ENCODE data around the gene CUX1.

CUX1 gene

DNA sequence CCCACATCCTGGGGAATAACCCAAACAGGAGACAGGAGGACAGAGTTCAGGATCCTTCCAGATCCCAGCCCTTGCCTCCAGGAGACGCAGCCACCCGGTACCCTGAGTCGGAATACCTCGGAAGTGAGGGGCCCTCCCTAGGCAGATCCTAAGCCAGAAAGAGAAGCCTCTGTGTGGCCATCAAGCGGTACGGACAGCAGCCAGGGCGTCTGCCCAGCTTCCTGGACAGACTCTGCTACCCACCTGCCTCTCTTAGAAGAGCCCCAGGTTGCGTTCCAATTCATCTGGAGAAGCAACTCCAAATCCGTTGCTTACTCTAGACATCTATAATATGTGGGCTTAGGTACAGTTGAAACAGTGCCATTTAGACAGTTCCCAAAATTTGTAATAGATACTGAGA is 249.1 kb downstream of the CUX1 start:
- ChIA-PET POLR2A (no interaction called here), CTCF (interaction anchor here (1.3 kb wide), 1 partner anchor 12 kb away, joined by 4 read pairs; no protein-coding TSS in a partner anchor)
- TF ChIP-seq, protein P1, sequence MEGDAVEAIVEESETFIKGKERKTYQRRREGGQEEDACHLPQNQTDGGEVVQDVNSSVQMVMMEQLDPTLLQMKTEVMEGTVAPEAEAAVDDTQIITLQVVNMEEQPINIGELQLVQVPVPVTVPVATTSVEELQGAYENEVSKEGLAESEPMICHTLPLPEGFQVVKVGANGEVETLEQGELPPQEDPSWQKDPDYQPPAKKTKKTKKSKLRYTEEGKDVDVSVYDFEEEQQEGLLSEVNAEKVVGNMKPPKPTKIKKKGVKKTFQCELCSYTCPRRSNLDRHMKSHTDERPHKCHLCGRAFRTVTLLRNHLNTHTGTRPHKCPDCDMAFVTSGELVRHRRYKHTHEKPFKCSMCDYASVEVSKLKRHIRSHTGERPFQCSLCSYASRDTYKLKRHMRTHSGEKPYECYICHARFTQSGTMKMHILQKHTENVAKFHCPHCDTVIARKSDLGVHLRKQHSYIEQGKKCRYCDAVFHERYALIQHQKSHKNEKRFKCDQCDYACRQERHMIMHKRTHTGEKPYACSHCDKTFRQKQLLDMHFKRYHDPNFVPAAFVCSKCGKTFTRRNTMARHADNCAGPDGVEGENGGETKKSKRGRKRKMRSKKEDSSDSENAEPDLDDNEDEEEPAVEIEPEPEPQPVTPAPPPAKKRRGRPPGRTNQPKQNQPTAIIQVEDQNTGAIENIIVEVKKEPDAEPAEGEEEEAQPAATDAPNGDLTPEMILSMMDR (IDR thresholded peaks at IDR 0.05; ENCODE audit: insufficient read depth, low read length, missing control alignments), result no peak
- DNase-seq (ENCODE audit: low read depth, low spot score), result no peak
- no peak overlapping the region for H3K4me3 ChIP-seq (ENCODE audit: low read depth, low read length)

DNA sequence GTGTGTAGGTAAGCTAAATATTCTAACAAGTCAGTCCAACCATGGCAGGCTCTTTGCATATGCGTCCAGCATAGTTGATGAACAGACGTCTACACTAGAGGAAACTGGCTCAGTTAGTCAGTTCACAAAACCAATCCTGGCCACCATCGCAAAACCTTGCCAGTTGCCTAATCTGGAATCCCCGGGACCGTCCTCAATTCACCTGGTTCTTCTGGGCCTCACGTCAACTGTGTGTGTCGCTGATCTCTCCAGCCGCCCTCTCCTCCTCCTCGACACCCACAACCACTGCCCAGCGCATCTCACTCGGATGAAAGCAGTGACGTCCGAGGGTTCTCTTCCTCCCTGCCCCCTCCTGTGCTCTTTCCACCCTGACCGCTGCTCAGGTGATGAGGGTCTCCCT is 251.4 kb downstream of the CUX1 start:
- POLR2A ChIA-PET, result no interaction called here
- CTCF ChIA-PET, result interaction anchor here (1.0 kb wide), 1 partner anchor 11 kb away, joined by 3 read pairs; no protein-coding TSS in a partner anchor
- no peak for DNase-seq (ENCODE audit: low read depth, low spot score)
- TF ChIP-seq, protein P1 (IDR thresholded peaks at IDR 0.05; ENCODE audit: insufficient read depth, low read length, missing control alignments), result no peak
- no peak overlapping the region for H3K4me3 ChIP-seq (ENCODE audit: low read depth, low read length)

DNA sequence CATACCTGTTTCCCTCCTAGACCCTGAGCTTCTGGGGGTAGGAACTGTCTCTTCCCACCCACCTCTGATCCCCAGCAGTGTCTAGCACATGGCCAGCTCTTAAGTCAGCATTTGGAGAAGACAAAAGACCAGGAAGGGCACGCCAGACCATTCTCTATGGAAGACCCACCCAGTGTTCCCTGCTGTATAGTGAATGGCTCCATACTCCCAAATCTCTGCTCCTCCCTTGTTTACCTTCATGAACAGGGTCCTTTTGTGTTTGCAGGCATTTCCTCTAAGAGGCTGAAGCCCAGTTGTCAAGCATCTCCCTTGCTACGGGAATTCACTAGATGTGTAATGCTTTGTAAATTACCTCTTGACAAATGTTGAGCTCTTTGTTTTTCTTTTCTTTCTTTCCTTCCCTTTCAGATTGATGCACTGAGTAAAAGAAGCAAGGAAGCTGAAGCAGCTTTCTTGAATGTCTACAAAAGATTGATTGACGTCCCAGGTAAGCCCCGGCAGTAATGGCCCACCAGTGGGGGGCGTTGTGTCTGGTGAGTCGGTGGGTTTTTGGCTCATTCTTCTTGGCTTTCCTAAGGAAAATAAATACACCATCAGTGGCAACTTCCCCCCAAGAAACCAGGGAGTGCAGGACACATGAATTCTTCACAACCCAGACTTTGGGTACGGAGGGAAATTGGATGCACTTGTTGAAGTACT is 252.7 kb downstream of the CUX1 start:
- CTCF ChIA-PET, result interaction anchor here (1.0 kb wide), 1 partner anchor 9 kb away, joined by 3 read pairs; no protein-coding TSS in a partner anchor
- POLR2A ChIA-PET, result no interaction called here

DNA sequence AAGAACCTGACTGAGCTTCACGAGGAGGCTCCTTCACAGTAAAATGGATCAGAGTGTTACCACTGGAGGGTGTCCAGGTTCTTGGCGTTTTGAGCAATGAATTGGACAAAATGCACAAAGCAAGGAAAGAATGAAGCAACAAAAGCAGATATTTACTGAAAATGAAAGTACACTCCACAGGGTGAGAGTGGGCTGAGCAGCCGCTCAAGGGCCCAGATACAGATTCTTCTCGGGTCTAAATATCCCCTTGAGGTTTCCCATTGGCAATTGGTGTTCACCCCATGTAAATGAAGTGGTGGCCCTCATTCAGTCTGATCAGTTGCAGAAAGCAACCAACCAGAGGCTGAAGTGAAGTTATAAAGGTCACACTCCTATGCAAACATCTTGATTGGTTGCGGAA is 254.6 kb downstream of the CUX1 start:
- TF ChIP-seq, protein P1 (IDR thresholded peaks at IDR 0.05; ENCODE audit: insufficient read depth, low read length, missing control alignments), result no peak
- no peak overlapping the region for H3K4me3 ChIP-seq (ENCODE audit: low read depth, low read length)
- CTCF ChIA-PET, result no interaction called here
- POLR2A ChIA-PET, result no interaction called here
- DNase-seq (ENCODE audit: low read depth, low spot score), result no peak

More for the DNA sequence above, 252.7 kb downstream of the CUX1 start:
- TF ChIP-seq, protein P1 (IDR thresholded peaks at IDR 0.05; ENCODE audit: insufficient read depth, low read length, missing control alignments), result no peak
- no peak overlapping the region for H3K4me3 ChIP-seq (ENCODE audit: low read depth, low read length)
- DNase-seq (ENCODE audit: low read depth, low spot score), result no peak

DNA sequence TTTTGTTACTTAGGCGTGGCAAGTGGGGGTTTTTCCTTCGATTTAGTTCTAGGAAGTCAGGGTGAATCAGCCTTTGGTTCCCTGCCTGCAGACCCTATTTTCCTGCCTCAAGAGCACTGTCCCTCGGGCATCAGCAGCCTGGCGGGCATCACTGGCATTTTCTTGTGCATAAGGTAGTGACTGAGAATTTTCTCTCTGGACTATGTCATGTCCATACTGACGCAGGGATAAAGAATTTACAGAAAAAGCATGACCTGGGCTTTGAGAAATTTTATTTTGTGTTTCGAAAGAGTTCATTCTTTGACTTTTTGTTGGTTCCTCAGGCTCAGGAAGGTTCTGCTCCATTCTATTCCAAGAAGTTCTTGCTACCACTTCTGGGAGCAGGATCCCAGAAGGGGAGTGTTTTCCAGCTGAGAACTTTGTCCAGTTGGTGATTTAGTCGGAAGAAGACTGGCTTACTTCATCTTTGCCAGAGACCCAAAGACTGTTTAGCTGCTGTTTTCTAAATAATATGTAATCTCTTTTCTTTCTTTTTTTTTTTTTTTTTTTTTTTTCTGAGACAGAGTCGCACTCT is 255.3 kb downstream of the CUX1 start:
- DNase-seq (ENCODE audit: low read depth, low spot score), result no peak
- TF ChIP-seq, protein P1 (IDR thresholded peaks at IDR 0.05; ENCODE audit: insufficient read depth, low read length, missing control alignments), result no peak
- ChIA-PET POLR2A (no interaction called here), CTCF (no interaction called here)
- no peak overlapping the region for H3K4me3 ChIP-seq (ENCODE audit: low read depth, low read length)
